NCI-H187 (cell line): ENCODE measurements around the gene RNPC3.
"Not testable (repeated sequence)": the region's sequence is repeated elsewhere in the genome, so short reads cannot be mapped to it uniquely, and the experiment has no call there.

Experiments used
- DNase-seq, 2 experiments: peaks; one replicate each; lab custom pipeline; 2025; lab: John Stamatoyannopoulos, UW

RNPC3 gene

DNA sequence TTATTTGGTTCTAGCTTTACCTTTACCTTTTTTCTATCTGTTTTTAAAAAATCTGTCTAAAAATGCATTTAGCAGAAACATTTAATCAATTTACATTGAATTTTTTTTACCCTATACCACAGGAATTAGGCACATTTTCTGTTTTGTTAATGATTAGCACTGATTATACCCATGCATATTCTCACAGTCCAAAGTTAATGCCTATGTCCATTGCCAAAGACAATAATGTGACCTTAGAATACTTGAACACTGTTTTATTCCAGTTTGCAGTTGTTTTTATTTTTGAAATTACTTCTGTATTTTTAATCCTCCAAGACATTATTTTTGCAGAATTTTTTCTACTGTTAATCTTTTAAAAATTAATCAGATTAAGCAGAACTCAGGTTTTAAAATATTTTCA is 34.9 kb downstream of the RNPC3 start:
- no peak for DNase-seq

DNA sequence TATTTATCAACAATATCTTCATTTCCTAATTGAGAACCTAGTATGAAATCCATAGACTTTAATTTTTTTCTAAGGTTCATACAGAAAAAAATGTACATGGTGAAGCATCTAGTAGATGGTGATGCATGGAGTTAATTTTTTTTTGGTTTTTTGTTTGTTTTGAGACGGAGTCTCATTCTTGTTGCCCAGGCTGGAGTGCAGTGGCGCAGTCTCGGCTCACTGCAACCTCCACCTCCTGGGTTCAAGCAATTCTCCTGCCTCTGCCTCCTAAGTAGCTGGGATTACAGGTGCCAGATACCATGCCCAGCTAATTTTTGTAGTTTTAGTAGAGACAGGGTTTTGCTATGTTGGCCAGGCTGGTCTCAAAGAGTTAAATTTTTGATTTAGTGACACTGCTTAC is 35.6 kb downstream of the RNPC3 start:
- not testable (repeated sequence) for DNase-seq

- DNase-seq: no peak
These were observed 36.3 kb downstream of the RNPC3 start for GRCh38 chr1:103561643-103562395.

DNA sequence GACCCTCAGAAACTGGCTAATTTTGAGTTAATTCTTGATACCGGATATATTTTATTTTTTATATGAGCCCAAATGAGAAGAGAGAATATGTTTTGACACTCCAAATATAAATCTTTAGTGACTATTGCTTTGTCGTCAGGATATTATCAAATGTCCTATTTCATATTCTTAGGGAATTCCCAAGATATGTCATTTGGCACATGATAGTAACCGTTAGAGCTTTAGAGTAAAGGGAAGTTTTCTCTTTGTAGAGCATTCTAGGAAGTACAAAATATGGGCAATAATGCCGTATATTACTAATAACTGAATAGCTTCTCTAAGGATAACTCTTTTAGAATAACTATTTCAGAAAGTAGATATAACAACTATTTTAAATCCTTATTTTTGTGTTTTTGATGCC is 37.6 kb downstream of the RNPC3 start:
- DNase-seq: no peak

- DNase-seq: no peak
These were observed 44.0 kb downstream of the RNPC3 start for GRCh38 chr1:103569493-103569892.

GRCh38 chr1:103571289-103571688 is 45.8 kb downstream of the RNPC3 start, which contains the start of gene AMY2B:
Gene AMY2B, plus strand, starts transcription at chr1:103571589. Its CDS starts 14 bp downstream, at chr1:103571603.
- not testable (repeated sequence) for DNase-seq

- DNase-seq: no peak
These were observed 50.6 kb downstream of the RNPC3 start for GRCh38 chr1:103576065-103576464.

DNA sequence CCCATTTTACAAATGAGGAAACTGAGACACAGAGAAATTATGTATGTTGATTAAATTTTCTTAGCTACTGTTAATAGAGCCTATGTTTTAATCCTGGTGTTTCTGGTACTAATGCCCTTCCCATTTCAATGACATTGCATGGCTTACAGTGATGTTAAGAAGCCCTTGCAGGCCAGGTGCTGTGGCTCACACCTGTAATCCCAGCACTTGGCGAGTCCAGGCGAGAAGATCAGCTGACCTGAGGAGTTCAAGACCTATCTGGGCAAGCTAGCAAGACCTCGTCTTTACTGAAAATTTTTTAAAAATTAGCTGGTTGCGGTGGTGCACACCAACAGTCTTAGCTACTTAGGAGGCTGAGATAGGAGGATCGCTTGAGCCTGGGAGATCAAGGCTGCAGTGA is 51.3 kb downstream of the RNPC3 start:
- not testable (repeated sequence) for DNase-seq

DNA sequence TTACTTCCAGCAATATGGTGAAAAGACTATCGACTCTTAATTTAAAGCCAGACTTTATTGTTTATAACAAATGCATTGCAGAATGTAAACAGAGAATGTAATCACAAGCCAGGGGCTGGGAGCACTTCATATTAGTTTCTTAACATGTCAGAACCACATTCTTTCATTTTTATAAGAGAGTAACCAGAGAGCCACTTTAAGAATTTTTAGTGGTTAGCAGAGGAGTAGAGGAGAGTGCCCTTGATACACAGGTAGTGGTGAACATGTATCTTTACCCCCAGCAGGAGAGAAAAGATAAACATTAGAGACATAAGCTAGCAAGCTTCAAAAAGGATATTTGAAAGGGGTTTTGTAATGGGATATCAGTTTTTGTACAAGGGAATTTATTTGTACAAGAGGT is 57.0 kb downstream of the RNPC3 start:
- peak in 1 of 2 experiments; percentile 43 for DNase-seq

DNA sequence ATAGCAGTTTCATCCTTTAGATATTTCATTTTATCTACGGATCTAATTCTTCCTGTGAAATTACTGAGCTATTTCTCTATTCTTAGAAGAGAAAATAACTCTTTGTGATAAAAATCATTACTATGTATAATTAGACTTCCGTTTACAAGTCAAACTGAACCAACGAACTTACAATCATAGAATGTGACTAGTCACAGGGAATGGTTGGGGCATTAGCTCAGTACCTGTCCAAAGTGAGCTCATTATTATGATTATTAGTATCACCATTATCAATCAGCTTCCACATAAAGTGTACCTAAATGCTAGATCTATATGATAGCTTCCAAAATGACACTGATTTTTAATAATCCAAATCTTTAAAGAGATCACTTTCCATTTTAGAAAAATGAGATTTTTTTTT is 58.4 kb downstream of the RNPC3 start:
- no peak for DNase-seq

DNA sequence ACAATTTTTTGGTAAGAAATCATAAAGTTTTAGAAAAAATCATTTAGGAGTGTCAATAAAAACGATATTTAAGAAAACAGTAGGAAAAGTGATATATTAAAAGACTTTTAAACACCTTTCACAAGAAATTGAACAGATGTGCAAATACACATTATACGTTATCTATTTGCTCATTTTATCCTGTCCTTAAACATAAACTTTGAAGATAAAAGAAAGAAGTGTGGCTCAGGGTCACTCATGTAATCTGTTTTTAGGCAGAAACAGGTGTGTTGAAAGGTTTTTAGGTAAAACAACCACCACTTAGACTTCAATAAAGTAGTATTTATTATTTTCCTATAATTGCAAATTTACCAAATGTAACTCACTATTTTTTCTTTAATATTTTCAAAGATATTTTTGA is 59.0 kb downstream of the RNPC3 start:
- no peak for DNase-seq

GRCh38 chr1:103602740-103603139 is 77.2 kb downstream of the RNPC3 start:
- DNase-seq: not testable (repeated sequence)
